ENCODE results near the gene ST6GALNAC3.

Gene ST6GALNAC3

GRCh38 chr1:76279101-76279748 lies 204.7 kb downstream of the ST6GALNAC3 start:
- no peak for DNase-seq
- Histone ChIP-seq H2AFZ (ENCODE audit: low read length) (no peak overlapping the region), H3K4me2 (ENCODE audit: low read depth, low read length) (no peak overlapping the region)

GRCh38 chr1:76281306-76281705 lies 206.8 kb downstream of the ST6GALNAC3 start:
- H4K20me1 ChIP-seq (ENCODE audit: insufficient read depth, low read length): no peaks in the 10 kb centered on the region
- TF ChIP-seq CTCF (IDR thresholded peaks at IDR 0.05; ENCODE audit: low read length) (no peak), EZH2 (optimal IDR thresholded peaks at IDR 0.05; ENCODE audit: low read depth, low read length) (no peak), EZH2phosphoT487 (IDR thresholded peaks at IDR 0.05; ENCODE audit: low read length) (no peak)
- H3K27me3 ChIP-seq (replicated peaks; ENCODE audit: insufficient read depth, low read length): no peaks in the 10 kb centered on the region
- no peak overlapping the region for H3K27ac ChIP-seq (ENCODE audit: low read length)
- H3K79me2 ChIP-seq (ENCODE audit: low read length): no peaks in the 10 kb centered on the region
- H3K4me1 ChIP-seq (ENCODE audit: low read length): no peaks in the 10 kb centered on the region
- no peak overlapping the region for H3K4me3 ChIP-seq (ENCODE audit: low read length)
- no peak overlapping the region for H2AFZ ChIP-seq (ENCODE audit: low read length)
- H3K9me3 ChIP-seq (replicated peaks; ENCODE audit: insufficient read depth, low read length): no peaks in the 10 kb centered on the region
- no peaks in the 10 kb centered on the region for H3F3A ChIP-seq (ENCODE audit: insufficient read depth, low read length)
- no peak overlapping the region for H3K4me2 ChIP-seq (ENCODE audit: low read depth, low read length)
- no peak for DNase-seq
- H3K36me3 ChIP-seq (replicated peaks; ENCODE audit: insufficient read depth, low read length): no peaks in the 10 kb centered on the region
- H3K9me2 ChIP-seq (replicated peaks; ENCODE audit: insufficient read depth, low read length): no peaks in the 10 kb centered on the region
- H3K9ac ChIP-seq (ENCODE audit: low read length): no peak overlapping the region

More at GRCh38 chr1:76279101-76279748, 204.7 kb downstream of the ST6GALNAC3 start:
- Histone ChIP-seq H3K4me1 (ENCODE audit: low read length) (no peaks in the 10 kb centered on the region), H3K4me3 (ENCODE audit: low read length) (no peak overlapping the region), H3K36me3 (replicated peaks; ENCODE audit: insufficient read depth, low read length) (no peaks in the 10 kb centered on the region), H3K9ac (ENCODE audit: low read length) (no peak overlapping the region), H3F3A (ENCODE audit: insufficient read depth, low read length) (no peaks in the 10 kb centered on the region), H3K79me2 (ENCODE audit: low read length) (no peaks in the 10 kb centered on the region), H3K27me3 (replicated peaks; ENCODE audit: insufficient read depth, low read length) (no peaks in the 10 kb centered on the region), H4K20me1 (ENCODE audit: insufficient read depth, low read length) (no peaks in the 10 kb centered on the region), H3K27ac (ENCODE audit: low read length) (no peak overlapping the region), H3K9me2 (replicated peaks; ENCODE audit: insufficient read depth, low read length) (no peaks in the 10 kb centered on the region), H3K9me3 (replicated peaks; ENCODE audit: insufficient read depth, low read length) (no peaks in the 10 kb centered on the region)
- TF ChIP-seq EZH2phosphoT487 (IDR thresholded peaks at IDR 0.05; ENCODE audit: low read length) (no peak), CTCF (IDR thresholded peaks at IDR 0.05; ENCODE audit: low read length) (no peak), EZH2 (optimal IDR thresholded peaks at IDR 0.05; ENCODE audit: low read depth, low read length) (no peak)

- H3K4me2 ChIP-seq (ENCODE audit: low read depth, low read length): no peak overlapping the region
- no peaks in the 10 kb centered on the region for H3K79me2 ChIP-seq (ENCODE audit: low read length)
- no peak overlapping the region for H3K9ac ChIP-seq (ENCODE audit: low read length)
- H3K36me3 ChIP-seq (replicated peaks; ENCODE audit: insufficient read depth, low read length): no peaks in the 10 kb centered on the region
- H3K27me3 ChIP-seq (replicated peaks; ENCODE audit: insufficient read depth, low read length): no peaks in the 10 kb centered on the region
- no peaks in the 10 kb centered on the region for H3F3A ChIP-seq (ENCODE audit: insufficient read depth, low read length)
- no peak overlapping the region for H3K4me3 ChIP-seq (ENCODE audit: low read length)
- H3K9me2 ChIP-seq (replicated peaks; ENCODE audit: insufficient read depth, low read length): no peaks in the 10 kb centered on the region
- H2AFZ ChIP-seq (ENCODE audit: low read length): no peak overlapping the region
- H3K27ac ChIP-seq (ENCODE audit: low read length): no peak overlapping the region
- H4K20me1 ChIP-seq (ENCODE audit: insufficient read depth, low read length): no peaks in the 10 kb centered on the region
- no peaks in the 10 kb centered on the region for H3K9me3 ChIP-seq (replicated peaks; ENCODE audit: insufficient read depth, low read length)
- TF ChIP-seq CTCF (IDR thresholded peaks at IDR 0.05; ENCODE audit: low read length): no peak
- TF ChIP-seq EZH2 (optimal IDR thresholded peaks at IDR 0.05; ENCODE audit: low read depth, low read length): no peak
- no peak for TF ChIP-seq EZH2phosphoT487 (IDR thresholded peaks at IDR 0.05; ENCODE audit: low read length)
- DNase-seq: no peak
- H3K4me1 ChIP-seq (ENCODE audit: low read length): no peaks in the 10 kb centered on the region
Observed at GRCh38 chr1:76284842-76285241, 210.3 kb downstream of the ST6GALNAC3 start.

All from MM.1S (cell line).